A204.1 (cell line): ENCODE results near the gene TCF20.

Experiments
- FAIRE-seq: peaks from 2 replicates; lab custom pipeline; 2012; peaks lifted over from hg19 to GRCh38; lab: Jason Lieb, UNC

The TCF20 gene

DNA sequence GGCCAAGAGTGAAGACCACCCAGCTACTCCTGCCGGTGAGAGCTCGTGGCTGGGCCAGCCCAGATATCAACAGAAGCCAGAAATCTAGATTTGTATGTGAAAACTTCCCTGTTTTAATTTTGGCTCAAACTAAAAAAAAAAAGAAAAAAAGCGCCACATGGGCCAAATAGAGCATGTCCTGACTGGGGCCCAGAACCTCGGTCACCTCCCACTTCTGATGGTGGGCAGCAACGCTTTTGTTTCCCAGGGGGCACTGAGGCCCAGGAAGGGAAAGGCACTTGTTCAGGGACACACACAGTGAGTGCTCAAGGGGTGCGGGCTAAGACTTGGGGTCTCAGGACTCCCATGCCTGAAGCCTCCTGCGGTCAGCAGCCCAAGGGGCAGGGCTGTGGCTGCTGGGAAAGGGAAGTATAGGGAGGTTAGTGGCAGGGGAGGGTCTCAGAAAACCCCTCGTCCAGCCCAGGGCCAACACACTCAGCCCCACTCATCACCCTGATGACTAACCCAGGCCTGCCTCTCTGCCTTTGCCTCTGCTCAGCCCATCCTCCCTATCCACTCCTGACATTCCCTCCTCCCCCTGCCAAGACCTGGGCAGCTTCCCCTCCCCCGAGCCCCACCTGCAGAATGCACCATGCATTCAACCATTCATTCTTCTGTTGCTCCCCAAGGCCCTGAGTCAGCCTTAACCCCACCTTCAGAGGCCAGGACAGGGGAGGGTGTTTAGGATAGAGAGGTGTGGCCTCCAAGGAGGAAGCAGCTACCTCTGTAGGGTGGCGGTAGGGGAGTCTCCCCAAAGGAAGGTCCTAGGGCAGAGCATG is 30.0 kb upstream of the TCF20 start:
- FAIRE-seq: no peak

DNA sequence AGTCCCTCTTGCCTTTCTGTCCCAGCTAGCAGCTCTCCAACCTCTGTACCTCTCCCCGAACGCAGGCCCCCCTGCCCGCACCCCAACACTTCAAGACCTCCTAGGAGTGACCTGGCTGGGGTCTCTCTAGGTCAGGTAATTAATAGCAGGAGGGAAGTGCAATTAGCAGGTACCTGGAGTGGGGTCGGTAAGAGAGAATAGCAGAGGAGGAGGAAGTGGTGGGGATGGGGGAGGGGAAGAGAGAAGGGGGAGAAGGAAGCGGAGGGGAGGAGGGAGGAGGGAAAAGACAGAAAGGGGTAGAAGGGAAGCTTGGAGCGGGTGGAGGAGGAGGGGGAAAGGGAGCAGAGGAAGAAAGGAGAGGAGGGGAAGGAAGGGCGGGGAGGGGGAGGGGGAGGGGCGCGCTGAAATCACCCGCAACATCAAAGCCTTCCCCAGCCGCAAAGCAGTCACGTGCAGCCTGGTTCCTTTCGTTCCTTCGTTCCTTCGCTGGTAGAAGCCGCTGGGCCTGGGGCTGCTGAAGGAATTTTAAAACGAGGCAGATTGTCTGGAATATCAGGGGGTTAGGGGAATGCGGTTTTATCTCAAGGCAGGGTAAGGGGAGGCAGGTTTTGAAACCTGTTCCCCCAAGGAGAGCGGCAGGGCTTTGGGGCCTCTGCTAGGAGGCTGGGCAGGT is 29.3 kb upstream of the TCF20 start:
- no peak for FAIRE-seq

DNA sequence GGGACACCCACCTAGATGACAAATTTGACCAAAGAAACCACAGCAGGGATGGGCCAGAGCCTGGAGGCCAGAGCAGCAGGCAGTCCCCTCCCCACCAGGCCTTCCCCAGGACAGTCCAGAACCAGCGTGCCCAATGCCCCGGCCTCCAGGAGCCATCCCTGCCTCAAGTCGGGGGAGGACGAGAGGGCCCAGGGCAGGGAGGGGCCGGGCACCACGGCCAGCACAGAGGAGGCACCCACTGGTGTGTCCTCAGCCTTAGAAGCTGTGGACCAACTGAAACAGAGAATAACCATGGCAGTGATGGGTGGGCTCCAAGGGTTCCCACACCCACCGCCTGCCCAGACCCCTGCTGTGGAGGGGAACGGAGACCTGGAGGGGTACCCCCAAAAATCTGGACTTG is 28.3 kb upstream of the TCF20 start:
- FAIRE-seq: no peak

DNA sequence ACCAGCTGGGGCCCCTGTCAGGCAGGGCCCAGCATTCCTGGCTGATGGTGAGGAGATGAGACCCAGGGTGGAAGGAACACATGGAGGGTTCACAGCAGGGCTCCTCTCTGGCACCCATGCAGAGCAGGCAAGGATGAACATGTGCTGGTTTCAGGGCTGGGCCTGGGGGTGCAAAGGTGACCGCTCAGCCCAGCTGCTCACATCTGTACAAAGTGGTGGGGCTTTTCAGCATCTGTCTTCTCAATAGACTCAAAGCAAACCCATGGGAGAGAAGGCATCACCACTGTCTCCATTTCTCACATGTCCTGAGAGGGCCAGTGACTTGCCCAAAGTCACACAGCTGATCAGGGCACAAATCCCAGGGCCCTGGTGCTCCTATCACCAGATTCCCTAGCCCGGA is 27.3 kb upstream of the TCF20 start:
- no peak for FAIRE-seq

DNA sequence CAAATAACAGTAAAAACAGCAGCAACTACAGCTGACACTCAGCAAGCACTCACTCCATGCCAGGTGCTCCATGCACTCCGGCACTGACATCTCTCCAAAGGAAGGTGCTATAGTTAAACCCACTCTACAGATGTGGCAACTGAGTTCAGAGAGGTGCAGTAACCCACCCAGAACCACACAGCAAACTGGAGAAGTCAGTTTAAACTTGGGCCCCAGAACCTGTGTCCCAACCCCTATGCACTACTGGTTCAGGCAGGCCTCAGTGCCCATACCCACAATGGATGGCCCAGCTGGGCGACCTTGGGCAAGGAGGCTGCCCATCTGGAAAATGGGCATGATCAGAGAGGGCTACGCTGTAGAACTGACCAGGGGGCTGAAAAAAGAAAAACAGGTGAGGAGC is 26.4 kb upstream of the TCF20 start:
- no peak for FAIRE-seq

DNA sequence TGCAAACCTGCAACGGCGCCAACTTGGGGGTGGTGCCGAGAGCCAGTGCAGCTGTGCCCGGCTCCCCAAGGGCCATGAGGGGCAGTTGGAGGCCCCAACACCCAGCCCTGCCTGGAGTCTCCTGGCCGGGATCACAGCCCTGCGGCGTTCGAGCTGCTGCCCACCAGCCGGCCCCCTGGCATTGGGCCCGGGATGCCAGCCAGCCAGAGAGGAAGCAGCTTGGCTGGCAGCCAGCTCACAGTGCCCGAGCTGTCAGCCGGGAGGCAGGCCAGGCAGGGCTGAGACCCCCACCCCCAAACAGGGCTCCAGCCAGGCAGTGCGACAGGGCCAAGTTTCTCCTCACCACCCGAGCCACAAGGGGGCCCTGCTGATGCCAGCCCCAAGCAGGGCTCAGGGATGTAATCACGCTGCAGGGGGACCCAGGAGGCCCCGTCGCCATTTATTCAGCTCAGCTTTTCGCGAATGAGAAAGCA is 26.0 kb upstream of the TCF20 start:
- no peak for FAIRE-seq

DNA sequence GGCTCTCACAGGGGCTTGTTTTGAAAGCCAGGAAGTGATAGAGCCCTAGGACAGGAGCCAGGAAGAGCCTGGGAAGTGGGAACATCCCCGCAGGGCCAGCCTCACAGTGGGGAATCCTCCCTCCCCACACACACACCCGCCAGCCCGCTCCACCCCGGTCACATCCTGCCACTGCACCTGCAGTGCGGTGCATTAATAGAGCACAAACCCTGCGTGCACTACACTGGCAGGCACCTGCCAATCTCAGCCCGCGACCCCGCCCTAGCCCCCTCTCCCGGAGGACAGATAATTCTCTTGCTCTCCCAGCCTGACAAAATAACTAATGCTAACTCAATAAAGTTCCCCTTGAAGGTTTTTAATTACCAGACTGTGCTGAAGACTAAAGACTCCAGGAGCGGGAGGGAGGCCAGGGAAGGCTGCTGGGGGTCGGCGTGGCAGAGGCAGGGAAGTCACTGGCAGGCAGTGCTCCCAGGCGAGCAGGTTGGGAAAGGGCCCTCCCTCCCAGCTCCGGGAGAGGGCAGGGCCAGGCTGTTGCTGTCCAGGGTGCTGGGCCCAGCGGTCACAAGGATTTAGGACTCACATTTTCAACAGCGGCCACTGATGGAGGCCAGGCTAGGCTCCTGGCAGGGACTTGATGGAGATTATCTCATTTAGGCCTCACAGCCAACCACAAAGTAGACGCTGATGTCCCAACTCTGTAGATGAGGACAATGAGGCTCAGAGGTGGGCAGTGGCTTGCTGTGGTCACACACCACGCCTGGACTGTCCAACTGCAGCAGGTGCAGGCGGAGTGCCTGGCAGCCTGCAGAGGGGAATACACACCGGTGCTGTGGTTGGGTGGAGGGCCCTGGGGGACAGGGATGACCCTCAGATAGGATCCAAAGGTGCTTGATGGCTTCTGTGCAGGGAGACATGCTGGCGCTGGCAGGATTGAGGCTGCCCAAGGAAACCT is 23.9 kb upstream of the TCF20 start:
- FAIRE-seq: no peak

DNA sequence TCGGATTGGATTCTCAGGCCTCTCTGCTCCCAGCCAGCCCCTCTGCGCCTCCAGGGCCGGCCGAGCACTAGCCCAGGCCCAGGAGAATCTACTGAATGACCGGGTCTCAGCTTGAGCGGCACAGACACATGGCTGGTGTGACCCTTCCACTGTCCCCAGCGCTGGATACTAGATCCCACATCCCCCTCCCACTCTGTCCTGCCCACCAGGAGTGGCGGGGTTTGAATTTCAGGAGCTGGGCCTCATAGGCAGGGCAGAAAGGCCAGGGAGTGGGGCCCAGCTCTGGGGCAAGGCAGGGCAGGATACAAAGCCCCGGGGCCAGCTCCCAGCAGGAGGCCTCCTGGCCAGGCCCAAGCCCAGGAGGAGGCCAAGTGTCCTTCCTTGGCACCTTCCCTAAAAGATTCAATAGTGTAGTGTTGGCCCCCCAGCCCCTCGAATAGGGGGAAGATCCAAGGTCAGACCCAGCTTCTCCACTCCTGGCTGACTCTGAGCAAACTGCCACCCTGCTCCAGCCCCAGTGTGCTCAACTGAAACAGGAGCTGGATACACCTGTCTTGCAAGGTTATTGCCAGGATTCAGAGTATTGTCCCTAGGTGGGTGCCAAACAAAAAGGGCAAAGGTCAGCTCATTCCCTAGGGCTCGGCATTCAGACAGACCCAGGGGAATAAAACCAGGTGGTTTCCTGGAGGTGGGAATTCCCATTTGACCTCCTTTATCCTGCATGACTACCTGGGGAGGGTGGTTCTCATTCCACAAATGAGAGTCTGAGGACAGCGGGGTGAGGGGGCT is 22.5 kb upstream of the TCF20 start:
- FAIRE-seq: no peak

DNA sequence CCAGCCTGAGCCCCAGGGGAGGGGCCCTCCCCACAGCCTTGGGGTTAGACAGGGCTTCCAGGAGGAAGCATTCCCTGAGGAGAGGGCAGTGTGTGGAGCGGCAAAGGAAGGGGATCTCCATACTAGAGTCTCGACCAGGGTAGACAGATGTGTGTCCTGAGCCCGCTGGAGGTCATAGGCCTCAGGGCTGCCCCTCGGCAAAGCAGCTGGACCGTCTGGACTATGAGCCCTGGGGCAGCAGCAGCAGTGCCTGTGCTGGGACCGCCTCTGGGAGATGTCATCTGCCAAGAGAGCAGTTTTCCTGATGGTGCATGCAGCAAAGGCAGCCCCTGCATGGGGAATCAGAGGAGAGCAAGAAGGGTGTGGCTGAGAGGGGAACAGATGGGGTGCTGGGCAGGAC is 20.8 kb upstream of the TCF20 start:
- no peak for FAIRE-seq

DNA sequence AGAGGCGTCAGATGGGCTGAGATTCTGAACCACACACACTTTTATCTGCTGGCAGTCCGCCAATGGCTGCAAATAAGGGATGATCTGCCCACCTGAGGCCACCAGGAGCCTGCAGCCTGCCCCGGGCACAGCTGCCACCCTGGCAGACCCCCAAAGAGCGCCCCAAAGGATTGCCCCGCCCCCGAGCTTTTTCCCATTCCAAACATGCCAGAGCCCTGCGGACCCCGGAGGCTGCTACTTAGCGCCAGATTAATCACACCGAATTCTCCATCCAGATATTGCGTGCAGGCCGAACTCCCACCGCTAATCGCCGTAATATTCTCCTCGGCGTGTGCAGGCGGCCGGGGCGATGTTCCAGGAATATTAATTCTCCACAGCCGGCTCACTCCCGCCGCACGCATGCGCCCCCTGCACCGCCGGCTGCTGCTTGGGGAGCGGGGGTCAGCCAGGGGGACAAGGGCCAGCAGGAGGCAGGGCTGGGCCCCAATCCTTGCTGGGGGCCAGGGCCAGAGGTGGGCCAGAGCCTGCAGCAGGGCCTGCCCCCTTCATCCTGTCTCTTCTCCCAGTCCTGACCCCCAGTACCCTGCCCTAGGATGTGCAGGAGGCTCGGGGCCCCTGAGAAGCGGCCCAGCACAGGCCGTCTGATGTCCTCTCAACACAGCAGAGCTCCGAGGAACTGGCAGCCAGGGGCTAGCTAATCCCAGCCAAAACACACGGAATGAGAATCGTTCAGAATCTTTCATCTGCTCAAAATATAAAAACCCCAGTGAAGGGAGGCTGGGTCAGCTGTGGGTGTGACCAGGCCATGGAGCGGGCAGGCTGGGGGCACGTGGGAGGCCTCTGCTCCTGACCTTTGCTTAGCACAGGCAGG is 19.5 kb upstream of the TCF20 start:
- FAIRE-seq: no peak

DNA sequence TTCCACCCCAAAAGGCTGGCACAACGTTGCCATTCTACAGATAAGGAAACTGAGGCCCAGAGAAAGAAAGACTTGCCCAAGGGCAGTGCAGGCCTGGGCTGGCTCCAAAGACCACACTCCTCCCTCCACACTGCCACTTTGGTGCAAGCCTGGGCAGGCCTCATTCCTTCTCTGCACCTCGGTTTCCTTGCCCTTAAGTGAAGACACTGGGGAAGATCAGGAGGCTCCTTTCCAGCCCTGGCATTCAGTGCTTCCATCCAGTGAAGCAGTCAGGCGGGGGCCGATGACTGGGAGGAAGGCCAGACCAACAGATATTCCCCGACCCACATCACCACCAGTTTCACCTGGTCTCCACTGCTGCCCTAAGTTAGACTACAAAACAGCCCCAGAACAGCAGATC is 18.3 kb upstream of the TCF20 start:
- no peak for FAIRE-seq

DNA sequence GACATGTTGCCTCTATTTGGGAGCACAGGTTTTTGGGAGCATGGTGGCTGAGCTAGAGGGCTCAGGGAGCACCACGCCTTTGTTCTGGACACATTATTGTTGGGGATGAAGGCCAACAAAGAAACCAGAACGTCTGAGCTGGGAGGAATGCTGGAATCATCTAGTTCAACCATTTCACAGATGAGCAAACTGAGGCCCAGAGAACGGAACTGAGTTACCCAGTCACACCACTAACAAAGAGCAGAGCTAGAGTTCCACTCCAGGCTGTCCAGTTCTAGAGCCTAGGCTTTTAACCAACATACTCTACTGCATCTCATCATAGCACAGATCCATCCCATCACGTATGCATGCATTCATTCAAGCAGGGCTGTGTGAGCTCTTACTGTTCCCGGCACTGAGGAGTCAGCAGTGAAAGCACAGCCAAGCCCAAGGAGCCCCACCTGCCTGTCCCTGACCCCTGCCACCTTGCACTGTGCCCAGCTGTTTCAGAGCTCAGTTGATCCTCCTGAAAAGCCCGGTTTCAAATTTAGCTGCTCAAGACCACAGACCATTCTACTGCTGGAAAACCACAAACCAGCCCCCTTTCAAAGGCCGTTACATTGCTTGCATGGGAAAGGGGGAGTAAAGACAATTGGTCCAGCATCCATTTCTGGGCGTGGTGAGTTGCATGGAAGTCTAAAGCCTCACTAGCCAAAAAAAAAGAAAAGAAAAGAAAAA is 16.9 kb upstream of the TCF20 start:
- FAIRE-seq: no peak

DNA sequence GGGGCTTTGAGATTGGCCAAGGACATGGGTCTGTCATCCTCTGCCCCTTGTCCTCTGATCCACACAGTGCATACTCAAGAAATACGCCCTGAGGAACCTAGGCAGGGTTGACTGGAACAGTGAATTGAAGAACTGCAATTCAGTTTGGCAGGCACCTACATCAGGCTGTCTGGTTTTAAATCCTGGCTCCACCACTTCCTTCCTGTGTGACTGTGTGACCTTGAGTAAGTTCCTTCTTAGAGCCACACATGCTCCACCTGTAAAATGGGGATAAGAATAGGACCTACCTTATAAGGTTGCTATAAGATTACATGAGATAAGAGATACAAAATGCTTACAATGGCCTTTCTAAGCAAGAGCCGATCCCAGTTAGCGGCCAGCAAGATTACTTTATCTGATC is 15.8 kb upstream of the TCF20 start:
- FAIRE-seq: no peak

DNA sequence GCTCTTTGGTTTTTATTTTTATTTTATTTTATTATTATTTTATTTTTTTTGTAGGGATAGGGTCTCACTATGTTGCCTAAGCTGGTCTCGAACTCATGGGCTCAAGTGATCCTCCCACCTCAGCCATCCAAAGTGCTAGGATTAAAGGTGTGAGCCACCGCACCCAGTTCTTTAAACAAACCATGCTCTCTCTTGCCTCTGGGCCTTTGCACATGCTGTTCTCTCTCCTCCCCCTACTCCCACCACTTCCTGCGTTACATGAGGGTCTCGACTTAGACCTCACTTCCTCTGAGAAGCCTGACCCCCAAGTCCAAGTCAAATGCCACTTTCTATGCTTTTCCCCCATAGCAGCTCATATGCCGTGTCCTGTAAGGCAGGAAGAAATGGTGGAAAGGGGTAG is 15.2 kb upstream of the TCF20 start:
- no peak for FAIRE-seq

DNA sequence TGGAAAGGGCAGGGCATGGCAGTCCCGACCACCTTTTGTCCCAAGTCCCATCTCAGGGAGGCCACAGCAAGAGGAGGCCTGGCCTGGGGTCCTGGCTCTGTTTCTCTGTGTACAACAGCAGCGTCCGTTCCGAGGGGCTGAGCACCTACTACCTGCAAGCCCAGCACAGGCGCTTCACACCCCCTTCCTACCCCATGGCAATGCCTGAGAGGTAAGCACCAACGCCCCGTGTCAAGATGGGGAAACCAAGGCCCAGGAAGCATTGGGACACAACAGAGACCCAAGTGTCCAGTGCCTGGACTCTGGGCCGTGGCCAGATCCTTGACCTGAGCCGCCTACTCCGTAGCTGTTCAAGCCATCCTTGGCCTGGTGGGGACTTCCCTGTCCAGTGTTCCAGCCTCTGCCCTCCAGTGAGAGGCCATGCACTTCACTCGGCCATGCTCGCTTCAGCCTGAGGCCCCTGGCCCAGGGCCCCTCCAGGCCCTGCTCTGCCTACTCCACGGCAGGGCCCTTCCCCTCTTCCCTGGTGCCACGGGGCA is 14.3 kb upstream of the TCF20 start:
- FAIRE-seq: no peak

DNA sequence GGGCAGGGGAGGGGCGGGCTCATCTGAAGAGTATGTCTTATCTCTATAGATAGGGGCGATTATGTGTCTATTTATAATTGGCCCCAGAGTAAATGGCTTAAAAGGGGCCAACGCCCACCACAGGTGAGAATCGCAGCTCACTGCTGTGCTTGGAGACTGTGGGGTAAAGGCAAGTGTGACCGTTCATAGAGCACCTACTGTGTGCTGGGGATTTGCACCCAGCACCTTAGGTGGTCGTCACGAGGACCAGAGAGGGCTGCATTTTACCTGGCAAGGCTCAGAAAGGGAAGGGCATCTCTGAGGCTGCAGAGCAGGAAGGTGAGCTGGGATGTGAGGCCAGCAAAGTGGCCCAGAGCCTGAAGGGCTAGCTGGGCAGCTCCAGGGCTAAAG is 13.7 kb upstream of the TCF20 start:
- no peak for FAIRE-seq

DNA sequence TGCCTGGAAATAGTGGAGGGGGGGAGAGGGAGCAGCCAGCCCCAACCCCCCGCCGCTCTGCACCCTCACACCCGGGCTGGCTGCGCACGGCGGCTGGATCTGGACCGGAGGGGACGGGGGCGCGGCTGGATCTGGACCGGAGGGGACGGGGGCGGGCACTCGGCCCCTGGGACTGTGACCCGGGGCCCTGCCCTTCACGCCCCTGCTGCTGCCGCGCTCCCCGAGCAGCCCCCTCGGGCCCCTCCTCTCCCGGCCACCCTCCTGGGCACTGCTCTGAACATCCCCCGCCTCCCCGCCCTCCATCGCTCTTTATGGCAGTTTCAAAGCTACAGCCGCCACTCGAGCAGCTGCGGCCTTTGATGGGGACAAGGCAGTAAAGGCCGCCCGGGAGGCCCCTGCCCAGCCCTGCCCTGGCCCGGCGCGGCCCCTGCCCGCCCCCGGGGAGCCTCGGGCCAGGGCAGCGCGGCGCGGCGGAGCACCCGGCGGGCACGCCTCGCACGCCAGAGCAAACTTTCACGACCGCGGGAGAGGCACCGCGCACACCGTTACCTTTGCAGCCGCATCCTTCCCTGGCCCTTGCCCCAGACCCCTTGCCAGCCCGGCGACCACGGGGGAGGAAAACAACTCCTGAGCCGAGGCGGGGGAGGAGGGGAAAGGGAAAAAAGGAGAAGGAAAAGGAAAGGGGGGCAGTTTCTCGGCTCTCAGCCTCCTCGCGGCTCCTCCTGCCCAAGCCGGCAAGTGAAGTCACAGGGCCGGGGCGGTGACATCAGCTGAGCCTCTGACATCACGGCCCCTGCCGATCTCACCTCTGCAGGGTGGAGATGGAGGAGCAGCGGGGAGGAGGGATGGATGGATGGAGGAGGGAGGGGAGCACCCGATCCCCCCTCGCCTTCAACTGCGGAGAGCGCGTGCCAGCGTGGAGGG is 13.1 kb upstream of the TCF20 start:
- no peak for FAIRE-seq

DNA sequence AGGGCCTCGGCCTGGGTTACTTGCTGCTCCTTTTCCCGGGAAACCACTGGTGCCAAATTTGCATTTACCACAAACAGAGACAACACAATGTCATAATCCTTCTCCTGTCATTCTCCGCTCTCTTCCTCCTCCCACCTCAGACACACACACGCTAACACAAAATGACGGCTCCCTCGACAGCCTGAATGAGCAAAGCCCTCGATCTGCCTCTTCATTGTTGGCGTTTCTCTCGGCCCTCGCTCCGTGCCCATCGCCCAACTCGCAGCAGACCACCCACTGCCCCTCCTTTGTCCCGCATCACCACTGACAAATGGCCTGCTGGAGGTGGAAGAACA is 12.5 kb upstream of the TCF20 start:
- FAIRE-seq: no peak
